Stimulated activated CD8-positive, alpha-beta memory T cell treated with anti-CD3 and anti-CD28 coated beads, Interleukin-12 subunit alpha, Interleukin-12 subunit beta, amount 100 ng/mL, for 24 hours (primary cell): ENCODE results near the gene TRIOBP.

Source experiments
- DNase-seq: peaks from one replicate; pipeline ENCODE4 v3.0.0-alpha.2; 2020; ENCODE audit errors: extremely low read depth

The TRIOBP gene

DNA sequence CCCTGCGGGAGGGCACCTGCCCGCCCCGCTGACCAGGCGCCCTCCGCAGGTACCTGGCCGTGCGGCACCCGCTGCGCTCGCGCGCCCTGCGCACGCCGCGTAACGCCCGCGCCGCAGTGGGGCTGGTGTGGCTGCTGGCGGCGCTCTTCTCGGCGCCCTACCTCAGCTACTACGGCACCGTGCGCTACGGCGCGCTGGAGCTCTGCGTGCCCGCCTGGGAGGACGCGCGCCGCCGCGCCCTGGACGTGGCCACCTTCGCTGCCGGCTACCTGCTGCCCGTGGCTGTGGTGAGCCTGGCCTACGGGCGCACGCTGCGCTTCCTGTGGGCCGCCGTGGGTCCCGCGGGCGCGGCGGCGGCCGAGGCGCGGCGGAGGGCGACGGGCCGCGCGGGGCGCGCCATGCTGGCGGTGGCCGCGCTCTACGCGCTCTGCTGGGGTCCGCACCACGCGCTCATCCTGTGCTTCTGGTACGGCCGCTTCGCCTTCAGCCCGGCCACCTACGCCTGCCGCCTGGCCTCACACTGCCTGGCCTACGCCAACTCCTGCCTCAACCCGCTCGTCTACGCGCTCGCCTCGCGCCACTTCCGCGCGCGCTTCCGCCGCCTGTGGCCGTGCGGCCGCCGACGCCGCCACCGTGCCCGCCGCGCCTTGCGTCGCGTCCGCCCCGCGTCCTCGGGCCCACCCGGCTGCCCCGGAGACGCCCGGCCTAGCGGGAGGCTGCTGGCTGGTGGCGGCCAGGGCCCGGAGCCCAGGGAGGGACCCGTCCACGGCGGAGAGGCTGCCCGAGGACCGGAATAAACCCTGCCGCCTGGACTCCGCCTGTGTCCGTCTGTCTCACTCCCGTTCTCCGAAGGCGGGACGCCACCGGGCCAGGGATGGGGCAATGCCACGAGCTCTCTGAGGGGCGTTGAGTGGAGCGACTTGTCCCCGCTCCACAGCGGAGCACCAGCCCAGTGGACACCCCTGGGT is 128.1 kb downstream of the TRIOBP start:
- DNase-seq: no peak
